Esophagus muscularis mucosa (tissue), 4 donors: ENCODE results near the gene SHE. TPM values are rescaled to one million over a fixed set of nuclear protein-coding genes. Genes with fewer than 3 reads are reported as not detected.
A peak's percentile ranks its signal among the peaks of the same experiment; 100 is the strongest.

Experiments
- DNase-seq: peaks from one replicate; pipeline ENCODE4 v3.0.0-alpha.2; 2017; ENCODE audit errors: extremely low spot score
- H3K27ac ChIP-seq, 4 donors: fragments of 200-600 bp; sonication (generic); replicated peaks in 1 of 4; 1 replicate in 3 of 4; 2 replicates in 1 of 4; pipeline ENCODE4 v1.5.1; 2016 to 2019; ENCODE audit warnings: mild to moderate bottlenecking in 1 of 4
- H3K27me3 ChIP-seq, 4 donors: fragments of 200-600 bp; sonication (generic); one replicate each; pipeline versions ENCODE4 v1.5.1 to v1.6.0; 2016 to 2019
- H3K36me3 ChIP-seq, 4 donors: fragments of 200-600 bp; sonication (generic); one replicate each; pipeline ENCODE4 v1.5.1; 2016 to 2019
- H3K4me1 ChIP-seq, 4 donors: fragments of 200-600 bp; sonication (generic); one replicate each; pipeline ENCODE4 v1.5.1; 2016 to 2019
- H3K4me3 ChIP-seq, 4 donors: fragments of 200-600 bp; sonication (generic); 1 replicate in 2 of 4; 2 replicates in 2 of 4; pipeline ENCODE4 v1.5.1; 2016 to 2019; ENCODE audit warnings: mild to moderate bottlenecking in 4 of 4, moderate library complexity in 1 of 4
- H3K9me3 ChIP-seq, 4 donors: fragments of 200-600 bp; sonication (generic); 1 replicate in 3 of 4; 2 replicates in 1 of 4; pipeline ENCODE4 v1.5.1; 2016 to 2019
- EP300 ChIP-seq: sonication (generic); formaldehyde crosslinking; IDR thresholded peaks from one replicate; pipeline ENCODE4 v1.6.1; 2017; ENCODE audit warnings: antibody characterized with exemption
- POLR2A ChIP-seq: fragments of 450-650 bp; IDR thresholded peaks from one replicate; pipeline ENCODE4 v1.6.1; 2017; ENCODE audit warnings: antibody characterized with exemption, moderate library complexity, mild to moderate bottlenecking, low read depth
- POLR2AphosphoS5 ChIP-seq, 2 donors: sonication (generic); formaldehyde crosslinking; IDR thresholded peaks; one replicate each; pipeline ENCODE4 v1.6.1; 2017; ENCODE audit warnings: antibody characterized with exemption in 2 of 2
- WGBS: methylation state at CpG from one replicate; pipeline ENCODE4 v1.1.5; 2018; 5-methylcytosine and 5-hydroxymethylcytosine counted together
- intact Hi-C: fragments of 100-400 bp; cut with DNase I; formaldehyde crosslinking; loops from one replicate; pipeline ENCODE4 v1.15.1; 2023
- total RNA-seq, 4 donors: library from RNA; depleted of rRNA; stranded (reverse); fragments of >200 nt; gene quantifications; one replicate each; pipeline versions ENCODE4 v1.1.0 to v1.2.1, GENCODE V29; 2016
- TF ChIP-seq, protein P1 (sequence below), 3 experiments: fragments of 200-600 bp in 2 of 3; fragments of 450-650 bp in 1 of 3; sonication (generic) in 2 of 3; IDR thresholded peaks; one replicate each; pipeline ENCODE4 v1.5.1; 2017 to 2019; ENCODE audit warnings: antibody characterized with exemption in 3 of 3, mild to moderate bottlenecking in 2 of 3, moderate library complexity in 1 of 3

SHE gene
- total RNA-seq, 4 donors from 2014 or later, result 12.5 to 17.0 (median 12.6) TPM

DNA sequence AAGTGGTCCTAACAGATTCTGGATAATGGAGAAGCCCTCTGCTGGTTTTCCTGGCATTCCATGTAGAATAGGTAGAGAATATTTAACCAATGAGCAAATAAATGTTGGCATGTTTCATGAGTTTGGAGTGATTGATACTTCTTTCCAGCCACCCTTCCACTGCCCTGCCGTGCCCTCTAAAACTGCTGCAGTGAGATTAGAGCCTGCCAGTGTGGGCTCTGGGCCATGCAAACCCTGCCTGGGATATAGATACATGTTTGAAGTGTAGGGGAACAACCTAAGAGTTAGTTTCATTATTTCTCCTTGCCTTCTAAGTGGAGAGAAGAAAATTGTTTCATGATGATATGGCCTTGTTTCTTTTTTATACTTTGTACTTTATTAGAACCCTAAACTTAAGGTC, 45.8 kb upstream of the SHE start:
- WGBS, result 56% methylated on average over 1 of the region's 1 CpG
- H3K27ac ChIP-seq, result no peak overlapping the region
- intact Hi-C loops, result no loop called here
- DNase-seq, result no peak
- peaks cover 0 to 9% (median 0%) of the 10 kb centered on the region in 4 donors for H3K27me3 ChIP-seq
- peaks cover 7 to 22% (median 11%) of the 10 kb centered on the region in 4 donors for H3K4me1 ChIP-seq
- peaks cover 39 to 46% (median 44%) of the 10 kb centered on the region in 4 donors for H3K36me3 ChIP-seq
- H3K4me3 ChIP-seq, result no peak overlapping the region
- no peaks in the 10 kb centered on the region for H3K9me3 ChIP-seq
- TF ChIP-seq POLR2A (no peak), EP300 (no peak), POLR2AphosphoS5 (IDR thresholded peaks at IDR 0.05) (no peak)
- TF ChIP-seq, protein P1, sequence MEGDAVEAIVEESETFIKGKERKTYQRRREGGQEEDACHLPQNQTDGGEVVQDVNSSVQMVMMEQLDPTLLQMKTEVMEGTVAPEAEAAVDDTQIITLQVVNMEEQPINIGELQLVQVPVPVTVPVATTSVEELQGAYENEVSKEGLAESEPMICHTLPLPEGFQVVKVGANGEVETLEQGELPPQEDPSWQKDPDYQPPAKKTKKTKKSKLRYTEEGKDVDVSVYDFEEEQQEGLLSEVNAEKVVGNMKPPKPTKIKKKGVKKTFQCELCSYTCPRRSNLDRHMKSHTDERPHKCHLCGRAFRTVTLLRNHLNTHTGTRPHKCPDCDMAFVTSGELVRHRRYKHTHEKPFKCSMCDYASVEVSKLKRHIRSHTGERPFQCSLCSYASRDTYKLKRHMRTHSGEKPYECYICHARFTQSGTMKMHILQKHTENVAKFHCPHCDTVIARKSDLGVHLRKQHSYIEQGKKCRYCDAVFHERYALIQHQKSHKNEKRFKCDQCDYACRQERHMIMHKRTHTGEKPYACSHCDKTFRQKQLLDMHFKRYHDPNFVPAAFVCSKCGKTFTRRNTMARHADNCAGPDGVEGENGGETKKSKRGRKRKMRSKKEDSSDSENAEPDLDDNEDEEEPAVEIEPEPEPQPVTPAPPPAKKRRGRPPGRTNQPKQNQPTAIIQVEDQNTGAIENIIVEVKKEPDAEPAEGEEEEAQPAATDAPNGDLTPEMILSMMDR (IDR thresholded peaks at IDR 0.05), result no peak

DNA sequence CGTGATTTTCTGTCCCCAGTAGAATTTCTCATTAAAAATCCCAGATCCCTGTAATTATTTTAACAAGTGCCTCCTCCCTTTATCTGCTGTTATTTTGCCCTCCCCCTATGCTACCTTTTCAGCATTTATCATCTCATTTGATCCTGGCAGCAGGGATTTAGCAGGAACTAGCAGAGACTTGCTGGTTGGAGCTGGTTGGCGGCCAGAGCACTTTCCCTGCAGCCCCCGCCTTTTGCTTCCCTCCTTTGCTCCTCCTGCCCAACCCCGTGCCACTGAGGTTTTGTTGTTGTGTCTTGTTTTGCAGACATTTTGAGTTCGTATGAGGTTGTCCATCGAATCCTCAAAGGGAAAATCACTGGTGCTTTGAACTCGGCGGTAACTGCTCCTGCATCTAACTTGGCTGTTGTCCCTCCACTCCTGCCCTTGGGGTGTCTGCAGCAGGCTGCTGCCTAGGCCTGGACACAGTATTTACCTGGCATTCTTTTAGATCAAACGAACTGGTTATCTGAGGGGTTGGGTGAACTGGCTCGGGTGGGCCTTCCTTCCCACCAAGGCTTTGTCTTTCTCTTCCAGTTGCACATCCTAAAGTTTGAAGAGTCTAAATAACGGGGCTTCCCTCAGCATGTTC, 45.0 kb upstream of the SHE start:
- Histone ChIP-seq H3K4me3 (no peak overlapping the region), H3K9me3 (no peaks in the 10 kb centered on the region), H3K27ac (no peak overlapping the region), H3K27me3 (peaks cover 0 to 17% (median 0%) of the 10 kb centered on the region in 4 donors), H3K4me1 (peaks cover 0 to 14% (median 7%) of the 10 kb centered on the region in 4 donors), H3K36me3 (peaks cover 31 to 38% (median 36%) of the 10 kb centered on the region in 4 donors)
- DNase-seq, result no peak
- TF ChIP-seq, protein P1 (IDR thresholded peaks at IDR 0.05), result no peak
- TF ChIP-seq POLR2AphosphoS5 (IDR thresholded peaks at IDR 0.05) (no peak), EP300 (no peak), POLR2A (no peak)
- WGBS, result 84% methylated on average over 11 of the region's 11 CpGs
- intact Hi-C loops, result loop anchor here (2.0 kb wide), 1 partner anchor 66 kb away; no protein-coding TSS in a partner anchor

DNA sequence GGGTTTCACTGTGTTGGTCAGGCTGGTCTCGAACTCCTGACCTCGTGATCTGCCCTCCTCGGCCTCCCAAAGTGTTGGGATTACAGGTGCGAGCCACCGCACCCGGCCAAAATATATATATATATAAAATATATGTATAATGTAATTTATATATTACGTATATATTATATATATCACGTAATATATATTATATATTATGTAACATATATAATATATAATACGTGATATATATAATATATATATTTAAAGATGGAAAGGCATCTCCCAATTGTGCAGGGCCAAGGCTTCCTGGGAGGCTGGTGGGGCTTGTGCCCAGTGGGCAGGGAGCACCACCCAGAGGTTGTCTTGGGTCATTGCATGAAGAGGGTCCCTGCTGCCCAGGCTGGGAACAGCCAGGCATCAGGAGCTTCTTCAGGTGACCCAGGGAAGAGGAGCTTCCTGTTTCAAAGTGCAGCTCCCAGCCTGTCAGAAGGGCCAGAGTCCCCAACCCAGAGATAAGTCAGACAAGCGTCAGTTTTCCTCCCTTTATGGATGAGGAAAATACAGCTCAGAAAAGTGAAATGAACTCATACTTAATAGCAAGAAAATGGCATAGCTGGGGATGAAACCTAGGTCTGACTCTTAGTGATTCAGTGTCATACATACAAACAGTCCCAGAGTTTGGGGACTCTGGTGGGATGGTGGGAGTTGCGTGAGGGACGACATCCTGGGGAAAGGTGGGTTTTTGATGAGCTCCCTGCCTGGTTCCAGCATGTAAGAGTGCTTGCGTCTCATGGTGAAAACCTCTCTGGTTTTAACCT, 44.3 kb upstream of the SHE start:
- H3K27ac ChIP-seq, result no peak overlapping the region
- peaks cover 0 to 17% (median 0%) of the 10 kb centered on the region in 4 donors for H3K27me3 ChIP-seq
- H3K9me3 ChIP-seq, result no peaks in the 10 kb centered on the region
- no peak overlapping the region for H3K4me3 ChIP-seq
- peaks cover 24 to 31% (median 28%) of the 10 kb centered on the region in 4 donors for H3K36me3 ChIP-seq
- WGBS, result 79% methylated on average over 13 of the region's 13 CpGs
- peaks cover 0 to 14% (median 7%) of the 10 kb centered on the region in 4 donors for H3K4me1 ChIP-seq
- DNase-seq, result no peak
- intact Hi-C loops, result loop anchor here (2.0 kb wide), 1 partner anchor 66 kb away; no protein-coding TSS in a partner anchor
- TF ChIP-seq, protein P1 (IDR thresholded peaks at IDR 0.05), result peak; percentile 69 to 82 (median 81)
- no peak for TF ChIP-seq POLR2AphosphoS5 (IDR thresholded peaks at IDR 0.05)

DNA sequence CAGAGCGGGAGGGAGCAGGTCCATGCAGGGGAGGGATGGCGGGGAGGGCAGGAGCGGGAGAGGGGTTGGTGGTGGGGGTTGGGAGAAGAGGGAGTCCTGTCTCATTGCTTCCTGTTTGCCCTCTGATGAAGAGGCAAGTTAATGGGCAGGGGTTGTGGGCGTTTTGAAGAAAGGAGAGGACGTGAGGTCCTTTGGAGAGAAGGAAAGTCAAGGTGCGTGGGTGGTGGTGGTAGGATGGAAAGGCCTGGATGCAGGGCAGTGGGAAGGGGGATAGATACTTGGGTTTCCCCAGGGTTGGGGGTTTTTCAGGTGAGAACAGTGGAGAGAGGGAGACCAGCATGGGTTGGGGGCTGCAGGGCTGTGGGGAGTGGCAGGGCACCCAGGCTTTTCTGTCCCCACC, 39.0 kb upstream of the SHE start:
- TF ChIP-seq POLR2A (no peak), POLR2AphosphoS5 (IDR thresholded peaks at IDR 0.05) (no peak), EP300 (no peak)
- TF ChIP-seq, protein P1 (IDR thresholded peaks at IDR 0.05), result no peak
- no peaks in the 10 kb centered on the region for H3K36me3 ChIP-seq
- H3K27ac ChIP-seq, result no peak overlapping the region
- H3K4me3 ChIP-seq, result no peak overlapping the region
- WGBS, result 70% methylated on average over 6 of the region's 6 CpGs
- no peak for DNase-seq
- H3K27me3 ChIP-seq, result peaks cover 0 to 17% (median 0%) of the 10 kb centered on the region in 4 donors
- H3K9me3 ChIP-seq, result no peaks in the 10 kb centered on the region
- intact Hi-C loops, result no loop called here
- H3K4me1 ChIP-seq, result no peaks in the 10 kb centered on the region
